ENCODE measurements around the gene CHST14. TPM values are rescaled to one million over a fixed set of nuclear protein-coding genes. Genes with fewer than 3 reads are reported as not detected.

The CHST14 gene
- 10 to 100 TPM; 30.6 to 33.2 (median 32.8) TPM for polyA plus RNA-seq (ENCODE audit: insufficient read length in 3 of 3)

- DNase-seq (ENCODE audit: low read depth in 3 of 3, low spot score in 2 of 3): peak; percentile 38 to 64 (median 56)
These were observed at the start of gene CHST14 for GRCh38 chr15:40470423-40471104. Gene CHST14, plus strand, starts transcription at chr15:40470984. Its CDS starts 230 bp downstream, at chr15:40471214.

GRCh38 chr15:40421246-40422157, 49.3 kb upstream of the CHST14 start:
- DNase-seq (ENCODE audit: low read depth in 3 of 3, low spot score in 2 of 3): no peak

- no peak for DNase-seq (ENCODE audit: low read depth in 3 of 3, low spot score in 2 of 3)
These were observed 46.2 kb upstream of the CHST14 start for GRCh38 chr15:40424483-40425115.

GRCh38 chr15:40425681-40426080, 45.1 kb upstream of the CHST14 start:
- DNase-seq (ENCODE audit: low read depth in 3 of 3, low spot score in 2 of 3): no peak

GRCh38 chr15:40427188-40427587, 43.6 kb upstream of the CHST14 start:
- DNase-seq (ENCODE audit: low read depth in 3 of 3, low spot score in 2 of 3): no peak

GRCh38 chr15:40428185-40428584, 42.6 kb upstream of the CHST14 start:
- DNase-seq (ENCODE audit: low read depth in 3 of 3, low spot score in 2 of 3): no peak

GRCh38 chr15:40429068-40429710, 41.6 kb upstream of the CHST14 start:
- no peak for DNase-seq (ENCODE audit: low read depth in 3 of 3, low spot score in 2 of 3)

- DNase-seq (ENCODE audit: low read depth in 3 of 3, low spot score in 2 of 3): no peak
These were observed 40.4 kb upstream of the CHST14 start for GRCh38 chr15:40430271-40430805.

GRCh38 chr15:40435023-40435709, 35.6 kb upstream of the CHST14 start:
- no peak for DNase-seq (ENCODE audit: low read depth in 3 of 3, low spot score in 2 of 3)

GRCh38 chr15:40435710-40436089, 35.1 kb upstream of the CHST14 start:
- no peak for DNase-seq (ENCODE audit: low read depth in 3 of 3, low spot score in 2 of 3)

GRCh38 chr15:40436116-40436891, 34.5 kb upstream of the CHST14 start:
- no peak for DNase-seq (ENCODE audit: low read depth in 3 of 3, low spot score in 2 of 3)

GRCh38 chr15:40436892-40437751, 33.7 kb upstream of the CHST14 start:
- no peak for DNase-seq (ENCODE audit: low read depth in 3 of 3, low spot score in 2 of 3)

- no peak for DNase-seq (ENCODE audit: low read depth in 3 of 3, low spot score in 2 of 3)
These were observed 32.8 kb upstream of the CHST14 start for GRCh38 chr15:40437752-40438687.

- DNase-seq (ENCODE audit: low read depth in 3 of 3, low spot score in 2 of 3): no peak
These were observed 32.1 kb upstream of the CHST14 start for GRCh38 chr15:40438712-40439111.

GRCh38 chr15:40439461-40439959, 31.3 kb upstream of the CHST14 start:
- no peak for DNase-seq (ENCODE audit: low read depth in 3 of 3, low spot score in 2 of 3)

- no peak for DNase-seq (ENCODE audit: low read depth in 3 of 3, low spot score in 2 of 3)
These were observed 30.6 kb upstream of the CHST14 start for GRCh38 chr15:40439960-40440742.
